Cardiac fibroblast (primary cell): ENCODE data around the gene FBXO9.
A peak's percentile ranks its signal among the peaks of the same experiment; 100 is the strongest.

ENCODE experiments used
- DNase-seq, 2 donors: peaks; one replicate each; pipeline versions ENCODE4 v3.0.0 to v3.0.0-alpha.2; 2010; ENCODE audit warnings: low read depth in 2 of 2
- H3K4me3 ChIP-seq, 2 donors: replicated peaks in 1 of 2; 1 replicate in 1 of 2; 2 replicates in 1 of 2; pipeline ENCODE4 v1.5.1; 2011; ENCODE audit warnings: low read depth in 2 of 2, low read length in 2 of 2, mild to moderate bottlenecking in 2 of 2, moderate library complexity in 1 of 2
- TF ChIP-seq, protein P1 (sequence below): IDR thresholded peaks from one replicate; pipeline ENCODE4 v1.5.1; 2011; ENCODE audit warnings: low read depth, mild to moderate bottlenecking, low read length, inconsistent platforms

FBXO9 gene

DNA sequence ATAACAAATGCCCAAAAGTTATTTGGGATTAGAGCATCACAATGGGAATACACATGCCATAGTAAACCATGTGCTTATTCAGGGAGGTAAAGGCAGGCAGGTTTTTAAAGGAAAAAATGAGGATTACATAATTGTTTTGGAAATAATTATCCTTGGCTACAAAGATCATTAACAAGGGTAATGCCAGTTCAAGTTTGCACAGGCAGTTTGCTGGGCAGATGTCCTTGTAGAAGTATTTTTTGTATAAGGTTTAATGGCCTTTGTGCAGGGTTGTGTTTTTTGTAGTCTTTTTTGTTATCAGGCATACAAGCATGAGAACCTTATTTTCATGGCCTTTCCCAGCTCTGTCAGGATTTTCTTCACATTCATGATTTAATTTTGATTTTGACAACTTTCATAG lies 24.7 kb downstream of the FBXO9 start:
- TF ChIP-seq, protein P1, sequence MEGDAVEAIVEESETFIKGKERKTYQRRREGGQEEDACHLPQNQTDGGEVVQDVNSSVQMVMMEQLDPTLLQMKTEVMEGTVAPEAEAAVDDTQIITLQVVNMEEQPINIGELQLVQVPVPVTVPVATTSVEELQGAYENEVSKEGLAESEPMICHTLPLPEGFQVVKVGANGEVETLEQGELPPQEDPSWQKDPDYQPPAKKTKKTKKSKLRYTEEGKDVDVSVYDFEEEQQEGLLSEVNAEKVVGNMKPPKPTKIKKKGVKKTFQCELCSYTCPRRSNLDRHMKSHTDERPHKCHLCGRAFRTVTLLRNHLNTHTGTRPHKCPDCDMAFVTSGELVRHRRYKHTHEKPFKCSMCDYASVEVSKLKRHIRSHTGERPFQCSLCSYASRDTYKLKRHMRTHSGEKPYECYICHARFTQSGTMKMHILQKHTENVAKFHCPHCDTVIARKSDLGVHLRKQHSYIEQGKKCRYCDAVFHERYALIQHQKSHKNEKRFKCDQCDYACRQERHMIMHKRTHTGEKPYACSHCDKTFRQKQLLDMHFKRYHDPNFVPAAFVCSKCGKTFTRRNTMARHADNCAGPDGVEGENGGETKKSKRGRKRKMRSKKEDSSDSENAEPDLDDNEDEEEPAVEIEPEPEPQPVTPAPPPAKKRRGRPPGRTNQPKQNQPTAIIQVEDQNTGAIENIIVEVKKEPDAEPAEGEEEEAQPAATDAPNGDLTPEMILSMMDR: no peak
- H3K4me3 ChIP-seq: no peak overlapping the region
- DNase-seq: no peak

DNA sequence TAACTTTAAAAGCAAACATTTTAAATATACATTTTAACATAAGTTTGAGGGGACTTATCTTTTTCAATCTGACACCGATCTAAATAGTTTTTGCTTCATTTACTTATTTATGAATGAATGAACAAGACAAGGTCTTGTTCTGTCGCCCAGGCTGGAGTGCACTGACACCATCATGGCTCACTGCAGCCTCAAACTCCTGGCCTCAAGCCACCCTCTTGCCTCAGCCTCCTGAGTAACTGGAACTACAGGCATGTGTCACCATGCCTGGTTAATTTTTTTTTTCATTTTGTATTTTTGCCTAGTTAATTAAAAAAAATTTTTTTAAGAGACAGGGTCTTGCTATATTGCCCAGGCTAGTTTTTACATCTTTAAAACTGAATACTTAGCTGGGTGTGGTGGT lies 25.4 kb downstream of the FBXO9 start:
- DNase-seq: peak; percentile 23 to 57
- TF ChIP-seq, protein P1: no peak
- H3K4me3 ChIP-seq: no peak overlapping the region

DNA sequence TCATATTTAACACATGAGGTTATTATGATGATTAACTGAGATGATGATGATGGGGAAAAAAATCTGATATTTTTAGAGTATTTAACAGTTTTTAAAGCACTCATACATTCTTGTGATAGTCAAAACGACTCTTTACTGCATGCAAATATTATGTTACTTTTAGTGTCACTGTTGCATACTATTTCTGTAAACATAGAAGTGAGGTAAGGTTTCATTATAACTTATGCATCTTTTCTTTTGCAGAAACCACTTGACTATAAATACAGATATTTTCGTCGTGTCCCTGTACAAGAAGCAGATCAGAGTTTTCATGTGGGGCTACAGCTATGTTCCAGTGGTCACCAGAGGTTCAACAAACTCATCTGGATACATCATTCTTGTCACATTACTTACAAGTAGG lies 30.1 kb downstream of the FBXO9 start:
- no peak for DNase-seq
- TF ChIP-seq, protein P1: no peak
- H3K4me3 ChIP-seq: no peak overlapping the region

DNA sequence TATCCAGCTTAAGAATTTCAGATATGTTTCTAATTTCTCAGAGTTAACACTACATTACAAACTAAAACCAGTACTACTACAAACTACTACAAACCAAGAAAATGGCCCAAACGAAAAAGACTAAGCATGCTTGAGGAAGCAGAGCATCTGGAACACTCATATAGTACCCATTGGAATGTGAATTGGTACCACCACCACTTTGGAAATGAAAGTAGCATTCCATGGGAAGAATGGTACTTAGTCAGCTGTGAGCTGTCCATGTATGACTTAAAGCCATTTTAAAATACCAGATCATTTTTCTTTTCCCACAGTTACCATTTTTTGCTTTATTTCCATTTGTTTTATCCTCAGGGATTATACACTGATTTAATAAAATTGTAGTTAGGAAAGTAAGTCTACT lies 30.5 kb downstream of the FBXO9 start:
- TF ChIP-seq, protein P1: no peak
- no peak overlapping the region for H3K4me3 ChIP-seq
- DNase-seq: peak in 1 of 2 donors; percentile 5

DNA sequence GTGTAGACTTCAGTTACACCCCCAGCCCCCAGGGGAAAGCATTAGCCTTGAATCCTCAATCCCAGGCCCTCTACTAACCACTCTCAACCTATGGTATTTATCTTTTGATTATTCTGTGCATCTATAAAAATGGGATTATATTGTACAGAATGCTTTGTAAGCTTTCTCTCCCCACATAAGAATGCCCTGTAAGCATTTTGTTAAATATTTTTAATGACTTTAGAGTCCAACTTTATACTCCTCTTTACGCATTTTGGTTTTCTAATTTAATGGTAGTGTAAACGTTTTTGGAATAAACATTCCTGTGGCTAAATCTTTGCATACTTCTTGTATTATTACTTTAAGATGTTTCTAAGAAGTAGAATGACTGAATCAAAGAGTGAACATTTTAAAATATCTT lies 35.4 kb downstream of the FBXO9 start:
- TF ChIP-seq, protein P1: no peak
- no peak for DNase-seq
- H3K4me3 ChIP-seq: no peak overlapping the region

DNA sequence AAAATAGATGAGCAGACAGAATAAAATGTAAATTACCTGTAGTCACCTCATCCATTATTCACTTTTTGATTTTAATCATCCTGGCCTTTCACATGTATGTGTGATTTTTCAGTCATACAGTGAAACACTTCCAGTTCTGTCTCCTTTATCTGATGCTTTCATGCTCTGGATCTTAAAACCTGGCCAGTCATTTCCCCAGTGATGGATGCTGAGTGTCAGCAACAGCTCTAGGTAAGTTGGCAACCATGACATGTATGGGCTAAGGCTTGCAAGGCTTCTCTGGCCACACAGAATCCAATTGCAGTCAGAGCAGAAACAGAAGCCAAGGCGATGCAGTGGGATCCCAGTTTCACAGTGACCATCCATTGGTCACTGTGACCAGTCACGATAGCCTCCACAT lies 35.8 kb downstream of the FBXO9 start:
- DNase-seq: no peak
- no peak overlapping the region for H3K4me3 ChIP-seq
- TF ChIP-seq, protein P1: no peak

DNA sequence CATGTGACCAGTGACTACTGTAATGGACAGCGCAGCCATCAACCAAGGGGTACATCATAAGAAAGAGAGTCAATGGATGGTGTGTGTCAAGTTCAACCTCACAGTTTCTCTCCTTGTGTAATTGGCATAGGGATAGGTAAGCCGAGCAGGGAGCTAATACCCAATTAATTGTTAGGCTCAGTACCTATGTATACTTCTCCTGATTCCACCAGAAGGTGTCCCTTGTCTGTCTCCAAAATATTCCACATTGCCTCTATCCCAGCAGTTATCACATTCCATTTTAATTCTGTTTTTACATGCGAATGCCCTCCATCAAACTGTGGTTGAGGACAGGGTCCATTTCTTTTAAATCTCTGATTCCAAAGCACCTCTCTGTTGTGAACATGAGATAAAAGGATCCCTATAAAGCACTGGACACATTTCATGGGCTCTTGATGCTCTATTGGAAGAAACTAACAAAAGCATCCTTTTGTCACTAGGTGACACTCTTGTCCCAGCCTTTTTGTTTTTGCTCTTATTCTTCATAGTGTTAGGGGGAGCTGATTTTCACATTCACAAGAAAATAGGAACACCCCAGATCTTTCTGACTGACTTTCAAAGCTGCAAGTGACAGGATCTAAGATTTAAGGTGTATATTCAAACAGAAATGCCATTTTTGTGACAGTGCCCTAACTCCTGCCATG lies 38.9 kb downstream of the FBXO9 start:
- no peak overlapping the region for H3K4me3 ChIP-seq
- TF ChIP-seq, protein P1: no peak
- peak; percentile 9 to 19 for DNase-seq
